Aorta (tissue), 5 donors: ENCODE measurements around the gene RPTOR. TPM values are rescaled to one million over a fixed set of nuclear protein-coding genes. Genes with fewer than 3 reads are reported as not detected.

Experiments used
- ATAC-seq: fragments of 200-7000 bp; cut with Tn5 transposase; one replicate; pipeline ENCODE4 v1.9.1; 2022; ENCODE audit warnings: moderate library complexity; ENCODE audit not compliant: low FRiP score
- DNase-seq, 2 donors: peaks; one replicate each; pipeline ENCODE4 v3.0.0-alpha.2; 2020
- H3K27ac ChIP-seq, 2 donors: one replicate each; pipeline ENCODE4 v1.5.1; 2013; ENCODE audit warnings: low read length in 2 of 2, mild to moderate bottlenecking in 2 of 2, moderate library complexity in 2 of 2, control low read depth in 1 of 2, inconsistent platforms in 1 of 2, low read depth in 1 of 2
- H3K27me3 ChIP-seq, 2 donors: one replicate each; pipeline ENCODE4 v1.6.1; 2013; ENCODE audit warnings: control low read depth in 1 of 2, low read length in 1 of 2, mild to moderate bottlenecking in 1 of 2, moderate library complexity in 1 of 2; ENCODE audit not compliant: insufficient read depth in 2 of 2, control insufficient read depth in 1 of 2
- H3K36me3 ChIP-seq, 2 donors: one replicate each; pipeline ENCODE4 v1.6.1; 2013; ENCODE audit warnings: control low read depth in 1 of 2, low read length in 1 of 2, mild to moderate bottlenecking in 1 of 2; ENCODE audit not compliant: insufficient read depth in 2 of 2, control insufficient read depth in 1 of 2
- H3K4me1 ChIP-seq, 2 donors: one replicate each; pipeline ENCODE4 v1.6.1; 2013; ENCODE audit warnings: low read length in 2 of 2, control low read depth in 1 of 2, mild to moderate bottlenecking in 1 of 2, moderate library complexity in 1 of 2; ENCODE audit not compliant: insufficient read depth in 2 of 2, control insufficient read depth in 1 of 2
- H3K4me3 ChIP-seq, 2 donors: one replicate each; pipeline ENCODE4 v1.5.1; 2013; ENCODE audit warnings: low read length in 2 of 2, control low read depth in 1 of 2, mild to moderate bottlenecking in 1 of 2
- H3K9me3 ChIP-seq: one replicate; pipeline ENCODE4 v1.6.1; 2013; ENCODE audit warnings: mild to moderate bottlenecking, low read length; ENCODE audit not compliant: control insufficient read depth
- WGBS, 2 donors: extraction: QIAGEN DNeasy Blood & Tissue Kit; methylation state at CpG; one replicate each; pipeline ENCODE4 v1.1.7; 2013; 5-methylcytosine and 5-hydroxymethylcytosine counted together
- intact Hi-C, 2 donors: fragments of 100-400 bp; cut with DNase I; formaldehyde crosslinking; loops; one replicate each; pipeline versions ENCODE4 v1.14.2 to v1.15.0; 2022
- polyA plus RNA-seq, 2 donors: library from polyadenylated mRNA; stranded (reverse); fragments of 200-250 nt; gene quantifications; one replicate each; pipeline ENCODE4 v1.2.3, GENCODE V29; 2013
- total RNA-seq, 2 donors: library from RNA; stranded (reverse); fragmentation: NEBNext Ultra II Directional; extraction: Animal tissue kit (Norgen Biotek cat#: 25700); gene quantifications; one replicate each; pipeline ENCODE4 v1.2.1, GENCODE V29; 2021
- donor health status: healthy with polysubstance abuse.
- donor health status: Bipolar disorder and iron deficiency.
- donor health status: DM: no; HTN: no; CAD: no.
- donor health status: DM: no; HTN: no; CAD: no.
- donor health status: DM: yes; HTN: yes; CAD: no.

Gene RPTOR
- total and polyA plus RNA-seq, 4 donors, result 2.1 to 31.4 (median 18.6) TPM

DNA sequence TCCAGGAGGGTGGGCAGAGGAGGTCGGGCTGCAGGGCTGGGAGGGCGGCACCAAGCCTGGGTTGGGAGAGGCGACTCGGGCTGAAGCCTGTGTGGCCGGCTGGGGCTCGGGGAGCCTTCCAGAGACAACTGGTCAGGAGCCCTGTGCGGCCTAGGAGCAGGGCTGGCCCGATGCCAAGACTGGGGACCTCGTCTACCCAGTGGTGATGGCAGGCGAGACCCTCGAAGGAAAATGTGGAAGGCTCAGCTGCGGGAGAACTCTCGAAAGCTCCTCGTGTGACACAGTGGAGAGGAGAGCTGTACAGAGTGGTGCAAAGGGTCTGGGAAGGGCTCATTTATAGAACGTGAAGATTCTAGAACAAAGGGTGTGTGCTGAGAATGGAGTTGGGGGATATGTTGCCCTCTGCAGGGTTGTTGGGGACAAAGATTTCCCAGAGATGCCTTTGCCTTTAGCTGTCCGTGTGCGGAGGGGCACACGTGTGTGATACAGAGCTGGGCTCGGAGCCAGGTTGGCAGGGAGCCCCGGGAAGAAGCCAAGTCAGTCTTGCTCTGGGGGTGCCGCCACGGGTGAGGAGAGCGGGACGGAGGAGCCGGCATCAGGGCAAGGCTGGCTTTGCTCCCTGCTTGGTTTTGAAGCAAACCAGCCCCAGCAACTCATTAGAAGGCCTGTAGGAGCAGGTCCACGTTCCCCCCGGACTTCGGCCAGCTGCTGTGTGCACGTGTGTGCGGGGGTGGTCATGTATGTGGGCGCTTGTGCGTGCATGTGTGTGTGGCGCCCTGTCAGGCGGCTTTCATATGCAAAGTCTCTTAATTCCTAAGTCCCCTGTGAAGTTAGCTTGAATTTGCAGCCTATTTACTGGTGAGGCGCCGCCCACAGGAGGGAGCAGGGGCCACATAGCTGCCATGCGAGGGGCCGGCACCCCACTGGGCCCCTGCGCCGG is 314.6 kb downstream of the RPTOR start:
- peak; percentile 81 to 94 for DNase-seq

DNA sequence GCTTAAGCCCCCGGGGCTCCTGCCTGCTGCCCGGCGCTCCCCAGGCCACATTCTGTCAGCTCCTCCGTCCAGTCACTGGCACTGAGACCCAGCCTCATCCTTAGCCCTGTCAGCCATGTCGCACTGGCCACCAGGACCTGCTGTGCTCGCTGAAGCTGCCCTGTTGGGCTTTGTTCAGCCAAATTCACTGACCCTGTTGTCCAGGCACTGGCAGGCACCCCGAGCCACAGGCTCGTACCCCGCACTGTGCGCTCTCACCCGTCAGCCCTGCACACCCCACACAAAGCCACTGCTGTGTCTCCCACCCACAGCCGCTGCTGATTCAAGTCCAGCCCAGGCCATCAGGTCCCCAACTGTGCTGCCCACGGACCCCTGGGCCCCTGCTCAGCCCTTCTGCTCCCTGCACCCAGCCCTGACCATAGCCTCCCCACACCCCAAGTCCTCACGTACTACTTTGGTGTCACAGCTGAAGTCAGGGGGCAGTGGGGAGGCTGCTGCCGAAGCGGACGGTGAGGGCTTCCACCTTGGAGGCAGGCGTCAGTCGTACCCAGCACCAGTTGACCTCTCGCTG is 315.5 kb downstream of the RPTOR start:
- Histone ChIP-seq H3K9me3 (no peaks in the 10 kb centered on the region), H3K4me3 (no peak overlapping the region), H3K27me3 (no peaks in the 10 kb centered on the region), H3K36me3 (no peaks in the 10 kb centered on the region), H3K4me1 (no peaks in the 10 kb centered on the region), H3K27ac (no peak overlapping the region)
- ATAC-seq (no peak), DNase-seq (peak in 1 of 2 donors; percentile 66)
- WGBS, 2 donors, result 93 to 96% methylated on average over 20 of the region's 20 CpGs
- intact Hi-C loops, result loop anchor here in 1 of 2 donors (5.0 kb wide), 1 partner anchor 107 kb away; no protein-coding TSS in a partner anchor

More for the DNA sequence above, 314.6 kb downstream of the RPTOR start:
- no peaks in the 10 kb centered on the region for H3K27me3 ChIP-seq
- H3K36me3 ChIP-seq, result no peaks in the 10 kb centered on the region
- 40 to 44% methylated on average over 40 of the region's 40 CpGs for WGBS, 2 donors
- H3K9me3 ChIP-seq, result no peaks in the 10 kb centered on the region
- peak; percentile 47 for ATAC-seq
- no peaks in the 10 kb centered on the region for H3K4me1 ChIP-seq
- intact Hi-C loops, result no loop called here
- no peak overlapping the region for H3K27ac ChIP-seq
- H3K4me3 ChIP-seq, result no peak overlapping the region

DNA sequence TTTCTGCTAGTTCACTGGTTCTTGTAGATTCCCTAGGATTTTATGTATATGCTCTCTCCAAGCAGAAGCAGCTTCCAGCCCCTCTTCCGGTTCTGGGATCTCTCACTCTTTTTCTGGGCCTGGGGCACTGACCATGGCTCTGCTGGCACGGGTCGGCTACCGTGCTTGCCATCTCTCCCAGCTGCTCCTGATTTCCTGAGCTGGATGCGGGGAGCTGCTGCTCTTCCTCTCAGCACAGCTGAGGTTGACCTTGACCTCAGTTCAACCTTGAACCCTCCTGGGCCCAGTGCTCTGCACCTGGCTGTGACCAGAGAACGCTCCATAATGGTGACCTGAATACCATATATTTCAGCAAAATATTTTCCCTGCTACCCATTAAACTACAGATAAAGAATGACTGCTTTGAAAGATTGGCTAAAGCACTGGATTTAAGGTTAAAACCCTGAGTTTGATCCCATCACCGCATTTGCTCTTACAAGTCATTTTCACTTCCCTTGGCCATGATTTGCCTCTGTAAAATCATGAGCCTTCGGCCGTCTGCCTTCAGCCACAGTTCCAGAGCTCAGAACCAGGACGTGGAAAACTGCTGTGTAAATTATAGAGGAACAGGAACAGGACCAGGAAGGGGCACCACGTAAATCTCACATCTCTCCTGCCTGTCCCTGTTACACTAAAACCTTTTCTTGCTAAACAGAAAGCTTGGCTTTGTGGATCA is 316.2 kb downstream of the RPTOR start:
- ATAC-seq (no peak), DNase-seq (no peak)
- Histone ChIP-seq H3K27ac (no peak overlapping the region), H3K4me1 (no peaks in the 10 kb centered on the region), H3K36me3 (no peaks in the 10 kb centered on the region), H3K27me3 (no peaks in the 10 kb centered on the region), H3K9me3 (no peaks in the 10 kb centered on the region), H3K4me3 (no peak overlapping the region)
- intact Hi-C loops, result loop anchor here in 1 of 2 donors (5.0 kb wide), 1 partner anchor 106 kb away; no protein-coding TSS in a partner anchor
- WGBS, 2 donors, result 92% methylated on average over 11 of the region's 11 CpGs

DNA sequence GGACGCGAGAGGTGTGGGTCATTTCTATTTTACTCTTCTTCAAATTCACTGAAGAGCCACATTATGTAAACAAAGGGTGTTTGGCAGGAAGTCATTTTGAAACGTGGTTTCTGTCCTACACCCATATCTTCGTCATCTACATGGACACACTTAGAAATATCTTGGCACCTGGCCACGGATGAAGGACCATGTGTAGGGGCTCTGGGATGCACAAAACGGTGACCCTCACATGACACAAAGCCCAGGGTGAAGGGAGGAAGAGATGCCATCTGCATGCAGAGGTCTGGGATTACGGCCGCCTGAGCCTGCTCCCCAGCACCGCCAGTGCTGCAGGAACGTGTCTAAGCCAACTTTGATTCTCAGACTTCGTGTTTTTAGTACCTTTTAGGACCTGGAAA is 316.8 kb downstream of the RPTOR start:
- intact Hi-C loops, result loop anchor here in 1 of 2 donors (5.0 kb wide), 1 partner anchor 106 kb away; no protein-coding TSS in a partner anchor
- Histone ChIP-seq H3K9me3 (no peaks in the 10 kb centered on the region), H3K27me3 (no peaks in the 10 kb centered on the region), H3K4me3 (no peak overlapping the region), H3K27ac (no peak overlapping the region), H3K4me1 (no peaks in the 10 kb centered on the region), H3K36me3 (no peaks in the 10 kb centered on the region)
- ATAC-seq (no peak), DNase-seq (peak in 1 of 2 donors; percentile 58)
- 84 to 87% methylated on average over 11 of the region's 11 CpGs for WGBS, 2 donors

DNA sequence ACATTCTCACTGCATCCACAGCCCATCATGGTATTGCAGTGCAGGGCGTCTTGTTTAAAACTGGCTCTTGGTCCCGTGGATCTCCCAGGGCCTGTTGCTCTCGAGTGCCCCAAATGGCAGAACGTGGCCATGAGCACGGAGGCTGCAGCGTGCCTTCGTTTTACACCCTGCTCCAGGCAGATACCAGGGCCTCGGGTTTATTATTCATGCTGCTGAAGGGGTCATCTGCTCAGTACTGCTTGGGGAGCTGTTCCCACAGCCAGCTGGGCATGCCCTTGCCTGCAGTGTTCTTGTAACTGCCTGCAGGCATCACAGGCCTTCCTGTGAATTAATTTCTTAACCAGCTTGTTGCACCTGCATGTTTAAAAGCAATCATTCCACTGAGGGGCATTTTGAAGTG is 317.3 kb downstream of the RPTOR start:
- Histone ChIP-seq H3K36me3 (no peaks in the 10 kb centered on the region), H3K27me3 (no peaks in the 10 kb centered on the region), H3K4me3 (no peak overlapping the region), H3K27ac (no peak overlapping the region), H3K4me1 (no peaks in the 10 kb centered on the region), H3K9me3 (no peaks in the 10 kb centered on the region)
- WGBS, 2 donors, result 61 to 65% methylated on average over 8 of the region's 8 CpGs
- no peak for ATAC-seq
- peak in 1 of 2 donors; percentile 78 for DNase-seq
- intact Hi-C loops, result loop anchor here in 1 of 2 donors (2.0 to 5.0 kb wide), 2 partner anchors 105 to 435 kb away; no protein-coding TSS in a partner anchor

DNA sequence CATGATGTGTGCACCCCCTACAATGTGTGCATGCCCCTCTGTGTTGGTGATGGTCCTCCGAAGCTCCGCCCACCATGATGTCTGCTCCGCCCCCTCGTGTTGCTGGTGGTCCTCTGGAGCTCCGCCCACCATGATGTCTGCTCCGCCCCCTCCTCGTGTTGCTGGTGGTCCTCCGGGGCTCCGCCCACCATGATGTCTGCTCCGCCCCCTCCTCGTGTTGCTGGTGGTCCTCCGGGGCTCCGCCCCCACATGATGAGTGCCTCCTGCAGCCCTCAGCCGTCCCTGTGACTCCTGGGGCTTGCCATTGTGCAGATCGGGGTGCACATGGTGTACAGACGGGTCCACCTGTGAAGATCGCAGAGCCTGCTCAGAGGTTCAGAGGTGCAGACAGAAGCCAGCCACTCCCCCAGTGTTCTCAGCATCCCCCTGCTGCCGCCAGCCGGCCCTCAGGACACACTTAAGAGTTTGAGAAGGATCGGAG is 317.9 kb downstream of the RPTOR start:
- ATAC-seq (no peak), DNase-seq (peak in 1 of 2 donors; percentile 65)
- no peaks in the 10 kb centered on the region for H3K36me3 ChIP-seq
- no peaks in the 10 kb centered on the region for H3K9me3 ChIP-seq
- intact Hi-C loops, result loop anchor here in 1 of 2 donors (2.0 to 5.0 kb wide), 2 partner anchors 105 to 436 kb away; no protein-coding TSS in a partner anchor
- H3K27ac ChIP-seq, result no peak overlapping the region
- no peaks in the 10 kb centered on the region for H3K27me3 ChIP-seq
- WGBS, 2 donors, result 92% methylated on average over 17 to 20 of the region's 20 CpGs
- no peaks in the 10 kb centered on the region for H3K4me1 ChIP-seq
- H3K4me3 ChIP-seq, result no peak overlapping the region

DNA sequence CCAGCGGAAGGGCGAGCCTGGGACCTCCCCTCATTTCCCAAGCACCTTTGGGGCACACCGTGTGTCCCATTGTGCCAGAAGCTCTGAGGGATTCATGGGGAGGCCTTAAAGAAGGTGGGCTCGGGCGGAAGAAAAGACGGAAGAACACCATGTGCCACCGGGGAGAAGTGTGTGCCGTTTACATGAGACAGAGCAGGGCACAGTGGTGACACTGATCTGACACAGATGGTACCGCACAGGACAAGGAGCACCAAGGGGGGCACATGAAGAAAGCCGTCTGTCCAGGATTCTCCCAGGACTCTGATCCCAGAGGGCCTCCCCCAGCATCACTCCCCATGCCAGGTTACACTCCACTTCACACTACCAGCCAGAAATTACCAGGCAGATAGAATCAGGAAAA is 318.3 kb downstream of the RPTOR start:
- no peaks in the 10 kb centered on the region for H3K9me3 ChIP-seq
- no peak overlapping the region for H3K4me3 ChIP-seq
- no peak for DNase-seq
- H3K27me3 ChIP-seq, result no peaks in the 10 kb centered on the region
- no peaks in the 10 kb centered on the region for H3K36me3 ChIP-seq
- no peak for ATAC-seq
- H3K4me1 ChIP-seq, result no peaks in the 10 kb centered on the region
- intact Hi-C loops, result loop anchor here in 1 of 2 donors (2.0 to 5.0 kb wide), 2 partner anchors 104 to 436 kb away; no protein-coding TSS in a partner anchor
- no peak overlapping the region for H3K27ac ChIP-seq
- WGBS, 2 donors, result 97% methylated on average over 10 of the region's 10 CpGs

DNA sequence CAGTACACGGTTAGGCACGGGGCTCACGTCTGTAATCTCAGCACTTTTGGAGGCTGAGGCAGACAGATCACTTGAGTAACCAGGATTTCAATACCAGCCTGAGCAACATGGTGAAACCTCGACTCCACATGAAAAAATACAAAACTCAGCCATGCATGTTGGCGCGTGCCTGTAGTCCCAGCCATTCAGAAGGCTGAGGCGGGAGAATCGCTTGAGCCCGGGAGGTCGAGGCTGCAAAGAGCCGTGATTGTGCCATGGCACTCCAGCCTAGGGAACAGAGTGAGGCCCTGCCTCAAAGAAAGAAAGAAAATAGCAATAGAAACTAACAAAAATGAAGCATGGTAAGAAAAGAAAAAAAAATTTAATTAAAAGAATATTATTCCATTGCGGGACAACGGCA is 319.0 kb downstream of the RPTOR start:
- 98 to 99% methylated on average over 13 of the region's 13 CpGs for WGBS, 2 donors
- H3K4me3 ChIP-seq, result no peak overlapping the region
- peak in 1 of 2 donors; percentile 20 for DNase-seq
- no peak overlapping the region for H3K27ac ChIP-seq
- intact Hi-C loops, result loop anchor here in 1 of 2 donors (2.0 to 5.0 kb wide), 2 partner anchors 104 to 437 kb away; no protein-coding TSS in a partner anchor
- H3K9me3 ChIP-seq, result no peaks in the 10 kb centered on the region
- no peak for ATAC-seq
- no peaks in the 10 kb centered on the region for H3K4me1 ChIP-seq
- H3K27me3 ChIP-seq, result no peaks in the 10 kb centered on the region
- H3K36me3 ChIP-seq, result no peaks in the 10 kb centered on the region
